ENCODE results near the gene TSPAN15. TPM values are rescaled to one million over a fixed set of nuclear protein-coding genes. Genes with fewer than 3 reads are reported as not detected.

TSPAN15 gene
- total RNA-seq, 2 experiments from 2014 or later, result 2.4 to 3.1 TPM

DNA sequence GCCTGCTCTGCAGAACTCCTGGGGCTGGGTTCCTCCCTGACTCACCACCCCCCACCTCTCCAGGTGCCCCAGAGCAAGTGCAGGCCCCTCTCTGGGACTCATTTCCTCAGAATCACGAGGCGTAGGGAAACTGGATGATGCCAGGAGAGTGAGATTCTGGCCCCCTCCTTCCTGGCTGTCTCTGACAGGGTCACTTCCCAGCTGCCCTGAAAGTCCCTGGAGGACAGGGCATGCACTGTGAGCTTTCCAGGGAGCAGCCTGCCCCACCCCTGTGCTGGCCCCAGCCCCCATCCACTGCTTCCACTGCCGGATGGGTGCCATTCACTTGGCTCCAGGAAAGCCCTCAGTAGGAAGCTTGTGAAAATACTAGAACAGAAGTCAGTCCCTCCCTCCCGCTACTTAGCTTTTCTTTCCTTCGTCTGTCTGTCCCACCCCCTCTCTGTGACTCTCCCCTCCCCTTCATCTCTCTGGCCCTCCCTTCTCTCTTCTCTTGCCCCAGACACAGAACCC lies 44.9 kb upstream of the TSPAN15 start:
- no peak overlapping the region for H3K4me3 ChIP-seq (ENCODE audit: low read depth, low read length, poor library complexity, severe bottlenecking)
- TF ChIP-seq EZH2phosphoT487 (IDR thresholded peaks at IDR 0.05; ENCODE audit: borderline replicate concordance, low read depth, low read length), result no peak
- TF ChIP-seq, protein P1, sequence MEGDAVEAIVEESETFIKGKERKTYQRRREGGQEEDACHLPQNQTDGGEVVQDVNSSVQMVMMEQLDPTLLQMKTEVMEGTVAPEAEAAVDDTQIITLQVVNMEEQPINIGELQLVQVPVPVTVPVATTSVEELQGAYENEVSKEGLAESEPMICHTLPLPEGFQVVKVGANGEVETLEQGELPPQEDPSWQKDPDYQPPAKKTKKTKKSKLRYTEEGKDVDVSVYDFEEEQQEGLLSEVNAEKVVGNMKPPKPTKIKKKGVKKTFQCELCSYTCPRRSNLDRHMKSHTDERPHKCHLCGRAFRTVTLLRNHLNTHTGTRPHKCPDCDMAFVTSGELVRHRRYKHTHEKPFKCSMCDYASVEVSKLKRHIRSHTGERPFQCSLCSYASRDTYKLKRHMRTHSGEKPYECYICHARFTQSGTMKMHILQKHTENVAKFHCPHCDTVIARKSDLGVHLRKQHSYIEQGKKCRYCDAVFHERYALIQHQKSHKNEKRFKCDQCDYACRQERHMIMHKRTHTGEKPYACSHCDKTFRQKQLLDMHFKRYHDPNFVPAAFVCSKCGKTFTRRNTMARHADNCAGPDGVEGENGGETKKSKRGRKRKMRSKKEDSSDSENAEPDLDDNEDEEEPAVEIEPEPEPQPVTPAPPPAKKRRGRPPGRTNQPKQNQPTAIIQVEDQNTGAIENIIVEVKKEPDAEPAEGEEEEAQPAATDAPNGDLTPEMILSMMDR (conservative IDR thresholded peaks at IDR 0.05; ENCODE audit: low read length), result no peak
- H3K4me2 ChIP-seq (ENCODE audit: low read length), result no peak overlapping the region
- H4K20me1 ChIP-seq (ENCODE audit: insufficient read depth, low read length), result no peaks in the 10 kb centered on the region
- no peak overlapping the region for H3K27ac ChIP-seq (ENCODE audit: low read depth, low read length, poor library complexity, severe bottlenecking)
- H3K79me2 ChIP-seq (ENCODE audit: insufficient read depth, low read depth, low read length), result no peaks in the 10 kb centered on the region
- intact Hi-C loops (cut with micrococcal nuclease; ENCODE audit: unreplicated experiment), result loop anchor here (5.0 kb wide), 1 partner anchor 231 kb away; no protein-coding TSS in a partner anchor
- no peaks in the 10 kb centered on the region for H3K36me3 ChIP-seq (ENCODE audit: insufficient read depth, low read length)
- no peak for DNase-seq (ENCODE audit: low spot score)
- H3K9me2 ChIP-seq (ENCODE audit: insufficient read depth, low read length), result no peaks in the 10 kb centered on the region
- CTCF ChIA-PET (ENCODE audit: unreplicated experiment), result no interaction called here
- peaks cover 28% of the 10 kb centered on the region for H3K4me1 ChIP-seq (ENCODE audit: insufficient read depth, low read length, poor library complexity, severe bottlenecking)
- POLR2A ChIA-PET, result interaction anchor here (0.7 kb wide), 1 partner anchor 87 kb away, joined by 5 read pairs; no protein-coding TSS in a partner anchor
- BruUV-seq (replicated peaks), result no TSS peak
- no peaks in the 10 kb centered on the region for H3K9me3 ChIP-seq (ENCODE audit: low read length)
- H2AFZ ChIP-seq (ENCODE audit: low read length), result no peak overlapping the region

DNA sequence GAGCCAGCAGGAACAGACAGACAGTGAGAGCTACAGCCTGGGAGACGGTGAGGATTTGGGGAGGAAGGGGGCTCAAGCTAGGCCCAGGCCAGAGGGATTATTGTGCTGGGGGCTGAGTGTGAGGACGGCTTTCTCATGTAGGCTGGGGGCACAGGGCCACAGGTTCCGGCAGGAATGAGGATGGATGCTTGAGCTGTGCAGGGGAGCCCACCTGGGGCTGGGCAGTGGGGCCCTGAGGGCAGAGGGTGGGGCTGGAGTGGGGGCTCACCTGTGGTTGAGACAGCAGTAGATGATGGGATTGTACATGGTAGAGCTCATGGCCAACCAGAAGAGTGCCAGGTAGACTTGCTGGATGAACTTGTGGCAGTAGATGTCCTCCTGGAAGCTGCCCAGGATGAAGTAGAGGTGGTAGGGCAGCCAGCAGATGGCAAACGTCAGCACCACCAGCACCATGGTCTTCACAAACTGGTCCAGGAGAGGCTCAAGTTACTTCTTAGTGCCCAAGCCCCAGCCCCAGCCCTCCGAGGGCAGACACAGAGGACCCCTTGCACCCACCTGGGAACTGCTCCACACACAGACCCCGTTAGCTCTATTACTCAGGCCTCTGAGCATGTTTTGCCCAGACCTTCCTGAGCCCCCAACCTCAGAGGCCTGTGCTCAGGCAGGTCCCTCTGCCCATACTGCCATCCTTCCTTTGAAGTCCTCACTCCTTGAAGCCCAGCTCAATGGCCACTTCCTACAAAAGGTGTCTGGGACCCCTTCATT lies 44.3 kb upstream of the TSPAN15 start:
- Histone ChIP-seq H3K9me3 (ENCODE audit: low read length) (no peaks in the 10 kb centered on the region), H3K79me2 (ENCODE audit: insufficient read depth, low read depth, low read length) (no peaks in the 10 kb centered on the region), H3K4me2 (ENCODE audit: low read length) (no peak overlapping the region), H2AFZ (ENCODE audit: low read length) (no peak overlapping the region), H3K4me1 (ENCODE audit: insufficient read depth, low read length, poor library complexity, severe bottlenecking) (peaks cover 28% of the 10 kb centered on the region), H3K36me3 (ENCODE audit: insufficient read depth, low read length) (no peaks in the 10 kb centered on the region), H3K27ac (ENCODE audit: low read depth, low read length, poor library complexity, severe bottlenecking) (no peak overlapping the region), H4K20me1 (ENCODE audit: insufficient read depth, low read length) (no peaks in the 10 kb centered on the region), H3K4me3 (ENCODE audit: low read depth, low read length, poor library complexity, severe bottlenecking) (no peak overlapping the region), H3K9me2 (ENCODE audit: insufficient read depth, low read length) (no peaks in the 10 kb centered on the region)
- BruUV-seq (replicated peaks), result no TSS peak
- DNase-seq (ENCODE audit: low spot score), result no peak
- intact Hi-C loops (cut with micrococcal nuclease; ENCODE audit: unreplicated experiment), result loop anchor here (1.0 to 5.0 kb wide), 2 partner anchors 100 to 230 kb away; no protein-coding TSS in a partner anchor
- TF ChIP-seq, protein P1 (conservative IDR thresholded peaks at IDR 0.05; ENCODE audit: low read length), result no peak
- no peak for TF ChIP-seq EZH2phosphoT487 (IDR thresholded peaks at IDR 0.05; ENCODE audit: borderline replicate concordance, low read depth, low read length)
- ChIA-PET CTCF (ENCODE audit: unreplicated experiment) (interaction anchor here (0.5 to 1.3 kb wide), 3 partner anchors 45 to 255 kb away, joined by 3 to 5 read pairs (median 3); no protein-coding TSS in a partner anchor), POLR2A (interaction anchor here (0.7 to 1.2 kb wide), 2 partner anchors 12 to 88 kb away, joined by 4 to 5 read pairs; no protein-coding TSS in a partner anchor)
